Measurements from ENCODE around the gene LRRC74B.
"Not testable (repeated sequence)": the region's sequence is repeated elsewhere in the genome, so short reads cannot be mapped to it uniquely, and the experiment has no call there.

LRRC74B gene

DNA sequence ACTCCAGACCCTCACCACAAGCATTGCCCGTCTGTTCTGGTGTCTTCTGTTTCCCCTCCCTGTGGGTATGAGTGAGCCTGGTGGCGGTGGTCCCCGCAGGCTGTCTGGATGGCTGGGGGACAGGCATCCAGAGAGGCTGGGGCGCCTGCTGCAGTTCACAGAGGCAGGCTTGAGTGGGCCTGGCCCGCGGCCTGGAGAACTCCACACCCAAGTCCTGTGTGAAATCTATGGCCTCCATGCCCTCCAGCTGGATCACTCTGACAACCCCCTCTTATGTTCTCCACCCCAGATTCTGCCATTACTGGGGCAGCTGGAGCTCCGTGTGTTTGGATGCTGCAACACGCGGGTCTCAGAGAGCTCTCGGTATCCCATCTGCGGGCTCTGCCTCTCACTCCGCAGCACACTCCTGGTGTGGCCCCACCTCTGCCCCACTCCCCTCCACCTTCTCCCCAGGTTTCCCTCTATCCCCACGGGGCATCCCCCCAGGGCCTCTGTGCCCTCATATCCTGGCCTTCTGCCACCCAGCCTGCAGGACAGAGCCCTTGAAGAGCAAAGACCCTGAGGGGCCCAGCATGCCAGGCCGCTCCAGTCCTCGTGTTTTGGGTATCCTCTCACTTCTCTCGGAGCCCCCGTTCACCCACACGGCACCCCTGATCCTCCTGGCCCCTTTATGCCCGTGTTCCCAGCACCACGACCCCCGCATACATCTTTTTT is 31.3 kb downstream of the LRRC74B start:
- DNase-seq (ENCODE audit: low read depth, low spot score): no peak

DNA sequence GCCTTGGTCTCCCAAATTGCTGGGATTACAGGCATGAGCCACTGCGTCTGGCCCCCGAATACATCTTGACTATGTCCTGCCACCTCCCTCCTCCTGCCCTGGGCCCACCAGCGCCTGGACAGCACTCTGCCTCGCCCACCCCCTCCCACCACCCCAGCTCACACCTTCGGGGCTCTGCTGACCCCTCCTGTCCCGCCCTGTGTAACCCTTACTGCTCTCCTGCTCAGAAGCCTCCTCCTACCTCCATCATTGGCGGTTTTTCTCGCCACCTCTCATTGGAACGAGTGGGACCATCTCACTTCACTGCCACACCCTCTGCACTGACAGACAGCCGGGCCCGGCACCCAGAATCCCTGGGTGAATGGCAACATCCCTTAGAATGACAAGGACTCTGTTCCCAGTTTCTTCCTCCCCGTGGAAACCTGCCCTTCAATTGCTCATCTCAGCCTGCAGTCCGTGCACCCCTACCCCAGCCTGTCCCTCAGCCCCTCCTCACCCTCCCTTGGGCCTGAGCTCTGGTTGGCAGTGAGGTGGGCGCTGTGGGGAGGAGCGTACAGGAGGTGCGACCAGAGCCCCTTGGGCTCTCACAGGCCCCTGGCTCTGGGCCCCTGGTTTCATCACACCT is 32.2 kb downstream of the LRRC74B start:
- no peak for DNase-seq (ENCODE audit: low read depth, low spot score)

DNA sequence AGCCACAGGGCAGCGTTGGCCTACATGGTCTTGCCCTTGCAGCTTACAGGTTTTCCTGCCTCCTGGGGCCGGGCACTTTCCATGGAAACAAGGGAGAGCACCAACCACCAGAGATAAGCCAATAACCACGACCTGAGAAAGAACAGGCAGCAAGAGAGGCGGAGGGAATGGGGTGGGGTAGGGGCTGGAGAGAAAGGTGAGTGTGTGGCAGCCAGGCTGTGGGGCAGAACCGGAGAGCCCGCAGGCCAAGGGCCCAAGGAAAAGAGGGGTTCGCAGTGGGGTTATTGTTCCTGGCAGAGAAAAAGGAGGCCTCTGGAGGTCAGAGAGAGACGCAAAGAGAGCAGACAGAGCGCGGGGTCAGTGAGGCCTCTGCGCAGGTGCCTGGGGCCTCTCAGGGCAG is 33.2 kb downstream of the LRRC74B start:
- DNase-seq (ENCODE audit: low read depth, low spot score): no peak

DNA sequence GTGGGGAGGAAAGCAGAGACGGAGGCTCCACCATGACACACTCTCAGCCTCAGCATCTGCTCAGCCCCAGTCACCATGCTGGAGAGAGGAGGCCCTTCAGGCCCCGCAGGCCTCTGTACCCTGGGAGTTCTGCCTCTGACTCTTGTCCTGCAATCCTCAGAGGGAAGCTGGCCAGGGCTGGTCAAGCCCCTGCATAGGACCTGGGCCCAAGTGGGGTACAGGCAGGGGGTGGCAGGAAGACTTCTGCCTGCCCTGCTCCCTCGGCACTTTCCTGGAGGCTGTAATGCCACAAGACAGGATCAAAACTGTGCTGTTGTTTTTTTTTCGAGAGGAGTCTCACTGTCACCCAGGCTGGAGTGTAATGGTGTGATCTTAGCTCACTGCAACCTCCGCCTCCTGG is 33.7 kb downstream of the LRRC74B start:
- DNase-seq (ENCODE audit: low read depth, low spot score): no peak

DNA sequence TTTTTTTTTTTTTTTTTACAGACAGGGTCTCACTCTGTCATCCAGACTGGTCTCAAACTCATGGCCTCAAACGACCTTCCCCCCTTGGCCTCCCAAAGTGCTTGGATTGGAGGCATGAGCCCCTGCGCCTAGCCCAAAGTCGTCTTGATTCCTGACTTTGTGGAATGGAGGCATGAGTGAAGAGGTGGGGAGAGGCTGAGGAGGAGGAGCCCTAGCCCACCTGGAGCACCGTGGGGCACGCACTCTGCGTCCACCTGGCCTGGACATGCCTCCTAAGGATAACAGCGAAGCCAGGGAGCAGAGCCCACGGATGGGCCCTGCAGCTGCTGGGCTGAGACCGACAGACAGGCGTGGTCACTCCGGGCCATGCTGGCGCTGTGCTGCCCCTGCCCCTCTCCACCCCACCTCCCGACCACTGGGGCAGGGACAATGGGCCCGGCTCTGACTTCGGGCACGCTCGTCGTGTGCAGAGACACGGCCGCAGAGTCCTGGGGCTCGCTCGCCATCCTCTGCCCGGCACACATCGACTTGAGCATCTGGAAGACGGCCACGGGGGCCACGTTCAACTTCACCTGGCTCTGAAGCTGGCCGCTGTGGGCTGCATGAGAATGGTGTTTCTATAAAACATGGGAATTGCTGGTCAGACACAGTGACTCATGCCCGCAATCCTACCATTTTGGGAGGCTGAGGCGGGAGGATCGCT is 34.8 kb downstream of the LRRC74B start:
- no peak for DNase-seq (ENCODE audit: low read depth, low spot score)

DNA sequence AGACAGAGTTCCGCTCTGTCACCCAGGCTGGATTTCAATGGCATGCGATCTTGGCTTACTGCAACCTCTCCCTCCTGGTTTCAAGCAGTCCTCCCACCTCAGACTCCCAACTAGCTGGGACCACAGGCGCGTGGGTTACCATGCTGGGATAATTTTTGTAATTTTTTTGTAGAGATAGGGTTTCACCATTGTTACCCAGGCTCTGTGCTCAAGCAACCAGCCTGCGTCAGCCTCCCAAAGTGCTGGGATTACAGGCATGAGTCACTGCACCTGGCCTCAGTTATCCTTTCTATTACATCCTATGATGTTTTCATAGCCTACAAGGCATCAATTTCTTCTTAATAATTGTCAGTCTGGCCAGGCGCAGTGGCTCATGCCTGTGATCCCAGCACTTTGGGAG is 36.5 kb downstream of the LRRC74B start:
- DNase-seq (ENCODE audit: low read depth, low spot score): no peak

DNA sequence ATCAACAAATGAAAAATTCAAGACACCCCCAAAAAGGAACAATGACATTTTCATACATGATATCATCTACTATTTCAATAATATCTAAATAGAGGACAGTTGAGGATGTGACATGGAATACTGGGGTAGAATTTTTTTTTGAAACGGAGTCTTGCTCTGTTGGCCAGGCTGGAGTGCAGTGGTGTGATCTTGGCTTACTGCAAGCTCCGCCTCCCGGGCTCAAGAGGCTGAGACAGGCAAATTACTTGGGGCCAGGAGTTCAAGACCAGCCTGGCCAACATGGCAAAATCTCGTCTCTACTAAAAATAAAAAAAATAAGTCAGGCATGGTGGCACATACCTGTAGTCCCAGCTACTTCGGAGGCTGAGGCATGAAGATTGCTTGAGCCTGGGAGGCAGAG is 41.4 kb downstream of the LRRC74B start:
- no peak for DNase-seq (ENCODE audit: low read depth, low spot score)

DNA sequence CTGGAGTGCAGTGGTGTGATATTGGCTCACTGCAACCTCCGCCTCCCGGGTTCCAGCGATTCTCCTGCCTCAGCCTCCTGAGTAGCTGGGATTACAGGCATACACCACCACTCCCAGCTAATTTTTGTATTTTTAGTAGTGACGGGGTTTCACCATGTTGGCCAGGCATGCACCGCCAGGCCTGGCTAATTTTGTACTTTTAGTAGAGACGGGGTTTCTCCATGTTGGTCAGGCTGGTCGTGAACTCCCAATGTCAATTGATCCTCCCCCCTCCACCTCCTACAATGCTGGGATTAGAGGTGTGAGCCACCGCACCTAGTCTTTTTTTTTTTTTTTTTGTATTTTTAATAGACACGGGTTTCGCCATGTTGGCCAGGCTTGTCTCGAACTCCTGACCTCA is 42.2 kb downstream of the LRRC74B start:
- not testable (repeated sequence) for DNase-seq (ENCODE audit: low read depth, low spot score)

DNA sequence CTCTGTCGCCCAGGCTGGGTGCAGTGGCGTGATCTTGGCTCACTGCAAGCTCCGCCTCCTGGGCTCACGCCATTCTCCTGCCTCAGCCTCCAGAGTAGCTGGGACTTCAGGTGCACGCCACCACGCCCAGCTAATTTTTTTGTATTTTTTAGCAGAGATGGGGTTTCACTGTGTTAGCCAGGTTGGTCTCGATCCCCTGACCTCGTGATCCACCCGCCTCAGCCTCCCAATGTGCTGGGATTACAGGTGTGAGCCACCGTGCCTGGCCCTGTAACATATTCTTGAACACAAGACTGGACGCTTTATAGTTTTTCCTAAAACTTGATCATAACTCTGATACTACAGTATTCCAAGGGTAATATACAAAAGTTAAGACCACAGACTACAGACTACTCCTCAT is 45.5 kb downstream of the LRRC74B start:
- DNase-seq (ENCODE audit: low read depth, low spot score): not testable (repeated sequence)

DNA sequence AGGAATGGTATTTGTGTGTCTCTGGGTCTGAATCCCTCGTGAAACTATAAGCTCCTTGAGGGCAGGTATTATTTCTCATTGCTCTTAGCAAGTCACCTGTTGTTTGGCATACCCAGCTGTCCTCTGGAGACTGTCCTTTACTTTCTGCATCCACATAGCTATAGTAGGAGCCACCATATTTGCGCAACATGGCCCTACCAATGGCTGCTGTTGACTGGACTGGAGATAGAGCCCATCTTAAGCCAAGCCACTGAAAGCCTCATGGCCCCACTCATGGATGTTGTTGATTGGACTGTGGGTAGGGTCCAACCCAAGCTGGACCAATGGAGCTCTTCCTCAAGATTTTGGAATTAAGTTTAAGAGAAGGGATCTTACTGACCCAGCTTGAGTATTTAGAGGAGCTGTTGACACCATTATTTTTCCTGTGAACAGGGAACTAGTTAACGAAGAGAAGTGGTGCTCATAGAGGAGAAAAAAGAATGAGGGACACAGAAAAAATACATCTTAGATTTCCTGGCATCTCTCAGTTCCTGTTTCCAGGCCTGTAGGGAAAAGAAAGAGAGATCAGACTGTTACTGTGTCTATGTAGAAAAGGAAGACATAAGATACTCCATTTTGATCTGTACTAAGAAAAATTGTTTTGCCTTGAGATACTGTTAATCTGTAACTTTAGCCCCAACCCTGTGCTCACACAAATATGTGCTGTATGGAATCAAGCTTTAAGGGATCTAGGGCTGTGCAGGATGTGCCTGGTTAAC is 47.2 kb downstream of the LRRC74B start:
- no peak for DNase-seq (ENCODE audit: low read depth, low spot score)

DNA sequence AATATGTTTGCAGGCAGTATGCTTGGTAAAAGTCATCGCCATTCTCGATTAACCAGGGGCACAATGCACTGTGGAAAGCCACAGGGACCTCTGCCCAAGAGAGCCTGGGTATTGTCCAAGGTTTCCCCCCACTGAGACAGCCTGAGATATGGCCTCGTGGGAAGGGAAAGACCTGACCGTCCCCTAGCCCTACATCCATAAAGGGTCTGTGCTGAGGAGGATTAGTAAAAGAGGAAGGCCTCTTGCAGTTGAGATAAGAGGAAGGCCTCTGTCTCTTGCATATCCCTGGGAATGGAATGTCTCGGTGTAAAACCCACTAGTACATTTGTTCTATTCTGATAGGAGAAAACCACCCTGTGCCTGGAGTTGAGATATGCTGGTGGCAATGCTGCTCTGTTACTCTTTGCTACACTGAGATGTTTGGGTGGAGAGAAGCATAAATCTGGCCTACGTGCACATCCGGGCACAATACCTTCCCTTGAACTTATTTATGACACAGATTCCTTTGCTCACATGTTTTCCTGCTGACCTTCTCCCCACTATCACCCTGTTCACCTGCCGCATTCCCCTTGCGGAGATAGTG is 47.9 kb downstream of the LRRC74B start:
- DNase-seq (ENCODE audit: low read depth, low spot score): not testable (repeated sequence)

DNA sequence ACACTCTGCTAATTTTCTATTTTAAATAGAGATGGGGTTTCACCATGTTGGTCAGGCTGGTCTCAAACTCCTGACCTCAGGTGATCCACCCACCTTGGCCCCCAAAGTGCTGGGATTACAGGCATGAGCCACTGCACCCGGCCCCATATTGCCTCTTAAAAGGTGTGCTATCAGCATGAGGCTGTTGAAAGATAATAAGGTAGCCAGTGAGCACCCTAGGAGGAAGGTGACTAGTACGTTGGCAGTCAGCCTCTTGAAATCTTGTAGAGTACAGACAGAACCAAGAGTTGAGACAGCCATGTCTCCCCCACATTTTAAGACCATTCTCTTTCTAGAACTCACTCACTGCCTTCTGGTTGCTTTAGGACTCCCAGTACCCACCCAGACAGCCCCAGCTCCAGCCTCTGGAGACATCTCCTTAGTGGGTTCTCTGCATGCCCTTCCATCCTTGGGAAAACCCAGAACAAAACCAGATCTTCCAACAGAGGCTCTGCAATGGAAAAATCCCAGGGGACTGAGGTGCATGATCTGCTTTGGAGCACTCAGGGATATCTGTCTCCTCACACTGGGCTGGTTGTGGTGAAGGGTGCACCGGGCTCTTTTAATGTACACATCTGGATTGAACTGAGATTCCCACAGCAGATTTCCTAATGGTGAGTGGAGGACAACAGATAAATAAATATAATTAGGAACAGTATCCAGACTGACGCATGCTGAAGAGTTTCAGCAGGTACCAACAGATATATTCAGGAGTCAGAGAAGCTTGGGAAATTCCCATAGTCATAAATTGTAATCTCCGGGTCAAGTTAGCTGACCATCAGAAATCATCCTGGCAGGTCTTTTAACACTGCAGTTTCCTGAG is 49.4 kb downstream of the LRRC74B start:
- DNase-seq (ENCODE audit: low read depth, low spot score): no peak

DNA sequence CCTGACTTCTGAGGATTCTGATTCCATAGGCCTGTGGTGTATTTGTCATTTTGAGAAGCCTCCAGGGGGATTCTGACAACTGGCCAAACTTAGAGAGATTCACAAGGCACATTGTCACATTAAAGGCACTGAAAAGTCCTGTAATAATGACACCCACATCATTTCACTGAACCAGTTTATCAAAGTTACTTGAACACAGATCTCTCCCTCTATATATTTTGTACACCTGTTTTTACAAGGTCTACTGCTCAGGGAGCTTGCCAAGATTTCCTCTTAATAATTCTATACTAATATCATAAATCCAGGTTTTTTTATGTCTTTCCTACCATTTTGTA is 50.0 kb downstream of the LRRC74B start:
- no peak for DNase-seq (ENCODE audit: low read depth, low spot score)

DNA sequence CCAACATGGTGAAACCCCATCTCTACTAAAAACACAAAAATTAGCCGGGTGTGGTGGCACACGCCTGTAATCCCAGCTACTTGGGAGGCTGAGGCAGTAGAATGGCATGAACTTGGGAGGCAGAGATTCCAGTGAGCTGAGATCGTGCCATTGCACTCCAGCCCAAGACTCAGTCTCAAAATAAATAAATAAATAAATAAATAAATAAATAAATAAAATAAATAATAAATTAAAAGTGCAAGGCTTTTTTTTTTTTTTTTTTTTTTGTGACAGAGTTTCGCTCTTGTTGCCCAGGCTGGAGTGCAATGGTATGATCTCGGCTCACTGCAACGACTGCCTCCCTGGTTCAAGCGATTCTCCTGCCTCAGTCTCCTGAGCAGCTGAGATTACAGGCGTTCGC is 51.1 kb downstream of the LRRC74B start:
- DNase-seq (ENCODE audit: low read depth, low spot score): not testable (repeated sequence)

DNA sequence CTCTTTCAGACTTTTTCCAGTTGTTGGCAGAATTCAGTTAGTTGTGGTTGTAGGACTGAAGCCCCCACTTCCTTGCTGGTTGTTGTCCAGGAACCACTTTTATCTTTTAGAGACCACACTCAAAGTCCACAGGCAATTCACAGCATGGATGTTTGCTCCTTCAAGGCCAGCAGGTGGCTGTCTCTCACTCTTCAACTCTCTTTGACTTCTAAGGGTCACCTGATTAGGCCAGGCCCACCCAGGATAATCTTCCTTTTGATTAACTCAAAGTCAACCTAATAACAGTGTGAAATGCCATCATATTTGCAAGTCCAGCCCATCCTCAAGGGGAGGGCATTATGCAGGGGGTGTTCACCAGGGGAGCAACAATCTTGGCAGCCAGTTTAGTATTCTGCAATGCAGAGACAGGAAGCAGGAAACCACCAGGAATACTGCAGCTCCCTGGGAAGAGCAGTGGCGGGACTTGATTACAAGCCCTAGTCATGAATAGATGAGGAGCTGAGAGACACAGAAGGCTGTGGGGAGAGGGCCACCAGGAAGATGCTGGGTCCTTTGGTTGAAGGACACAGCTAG is 52.4 kb downstream of the LRRC74B start:
- no peak for DNase-seq (ENCODE audit: low read depth, low spot score)

DNA sequence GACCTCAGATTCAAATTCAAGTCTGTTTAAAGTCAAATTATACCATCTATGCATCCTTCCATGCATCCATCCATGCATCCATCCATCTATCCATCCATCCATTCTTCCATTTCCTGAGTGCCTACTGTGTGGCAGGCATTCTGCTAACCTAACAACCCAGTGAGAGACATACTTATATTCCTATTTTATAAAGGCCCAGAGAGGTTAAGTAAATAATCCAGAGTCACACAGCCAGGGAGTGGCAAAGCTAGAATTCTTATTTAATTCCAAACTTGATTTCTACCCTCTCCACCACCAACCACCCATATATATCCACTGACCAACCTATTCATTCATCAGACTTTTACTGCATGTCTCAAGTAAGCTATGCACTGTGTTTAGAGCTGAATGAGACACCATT is 53.8 kb downstream of the LRRC74B start:
- DNase-seq (ENCODE audit: low read depth, low spot score): no peak

DNA sequence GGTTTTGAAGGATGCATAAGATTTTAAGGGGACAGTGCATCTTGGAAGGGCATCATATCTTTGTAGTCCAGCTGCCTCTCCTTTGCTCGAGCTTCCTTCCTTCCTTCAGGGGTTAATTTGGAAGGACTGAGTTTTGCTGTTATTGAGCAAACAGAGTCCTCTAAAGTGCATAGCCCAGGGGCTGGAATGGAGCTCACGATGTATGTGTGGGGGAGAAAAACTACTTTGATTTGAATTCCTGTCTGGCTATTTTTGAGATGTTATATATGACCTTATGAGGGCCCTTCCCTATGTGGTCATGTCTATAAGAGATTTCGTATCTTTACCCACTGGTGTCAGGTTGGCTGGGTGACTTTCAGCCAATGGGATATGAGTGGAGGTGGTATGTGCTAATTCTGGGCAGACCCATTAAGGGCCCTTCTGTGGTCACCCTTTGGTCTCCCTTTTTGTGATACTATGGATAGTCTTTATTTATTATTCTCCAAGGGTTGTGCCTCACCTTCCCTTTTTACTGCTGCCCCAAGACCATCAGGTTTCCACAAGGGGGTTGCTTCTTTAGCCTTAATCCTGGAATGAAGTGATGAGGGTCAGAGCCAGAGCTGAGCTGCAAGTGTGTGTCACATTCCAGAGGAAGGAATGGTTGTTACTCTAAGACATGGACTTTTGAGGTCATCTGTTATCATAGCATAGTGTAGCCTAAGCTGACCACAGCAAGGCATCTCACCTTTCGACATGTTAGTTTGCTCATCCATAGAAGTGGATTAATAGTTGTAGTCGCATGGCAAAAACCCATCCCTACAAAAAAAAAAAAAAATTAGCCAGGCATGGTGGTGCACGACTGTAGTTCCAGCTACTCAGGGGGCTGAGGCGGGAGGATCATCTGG is 54.6 kb downstream of the LRRC74B start:
- no peak for DNase-seq (ENCODE audit: low read depth, low spot score)

DNA sequence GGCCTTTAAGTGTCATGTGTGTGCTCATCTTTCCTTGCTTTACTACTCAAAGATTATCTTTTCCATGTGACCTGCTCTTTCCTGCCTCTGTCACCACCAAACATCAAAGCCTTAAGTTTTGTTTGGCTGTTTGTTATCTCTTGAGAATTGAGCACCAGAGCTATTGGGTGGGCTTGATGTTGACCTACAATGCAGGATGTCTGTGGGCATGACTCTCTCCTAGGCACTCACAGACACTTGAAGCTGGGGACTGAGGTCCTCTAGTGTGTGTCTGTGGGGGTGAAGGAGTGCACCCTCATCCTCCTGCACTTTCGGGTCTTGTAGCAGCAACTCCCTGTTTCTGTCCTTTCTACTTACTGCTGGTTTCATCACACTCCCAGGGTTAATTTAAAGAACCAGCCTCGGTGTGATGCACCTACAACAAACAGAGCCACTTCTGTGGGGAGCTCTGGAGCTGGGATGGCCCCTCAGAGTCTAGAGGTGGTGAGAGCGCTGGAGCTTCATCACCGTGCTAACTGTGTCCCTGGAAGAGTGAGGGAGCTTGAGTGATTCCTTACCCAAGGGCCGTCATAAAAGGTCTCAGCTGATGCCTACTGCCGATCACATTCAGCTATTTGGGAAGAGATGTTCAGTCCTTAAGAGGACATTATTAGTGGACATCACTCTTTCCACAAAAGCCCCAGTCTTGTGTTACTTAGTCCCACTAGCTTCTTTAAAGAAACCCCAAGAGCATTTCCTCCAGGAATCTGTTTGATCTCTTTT is 56.3 kb downstream of the LRRC74B start:
- DNase-seq (ENCODE audit: low read depth, low spot score): no peak

Data from activated naive CD8-positive, alpha-beta T cell treated with anti-CD3 and anti-CD28 coated beads, Interleukin-2, amount 50 U/mL, for 16 hours (primary cell).